Tibial nerve (tissue), 4 donors: ENCODE results near the gene RASSF1. TPM values are rescaled to one million over a fixed set of nuclear protein-coding genes. Genes with fewer than 3 reads are reported as not detected.
A peak's percentile ranks its signal among the peaks of the same experiment; 100 is the strongest.

Experiments
- DNase-seq, 2 donors: peaks; one replicate each; pipeline ENCODE4 v3.0.0-alpha.2; 2019; ENCODE audit warnings: low spot score in 2 of 2
- H3K27ac ChIP-seq, 4 donors: fragments of 200-600 bp; sonication (generic) in 3 of 4; one replicate each; pipeline ENCODE4 v1.5.1; 2017 to 2019; ENCODE audit warnings: mild to moderate bottlenecking in 1 of 4
- H3K27me3 ChIP-seq, 2 donors: fragments of 200-600 bp; sonication (generic) in 1 of 2; one replicate each; pipeline versions ENCODE4 v1.5.1 to v1.6.0; 2017 to 2019
- H3K36me3 ChIP-seq, 3 donors: fragments of 200-600 bp; sonication (generic); one replicate each; pipeline ENCODE4 v1.5.1; 2018 to 2019
- H3K4me1 ChIP-seq, 4 donors: fragments of 200-600 bp; sonication (generic) in 3 of 4; one replicate each; pipeline ENCODE4 v1.5.1; 2017 to 2019
- H3K4me3 ChIP-seq, 4 donors: fragments of 200-600 bp; sonication (generic) in 3 of 4; one replicate each; pipeline ENCODE4 v1.5.1; 2017 to 2019; ENCODE audit warnings: mild to moderate bottlenecking in 1 of 4, moderate library complexity in 1 of 4
- H3K9me3 ChIP-seq, 4 donors: fragments of 200-600 bp; sonication (generic) in 3 of 4; one replicate each; pipeline ENCODE4 v1.5.1; 2017 to 2019
- EP300 ChIP-seq, 2 donors: sonication (generic); formaldehyde crosslinking; IDR thresholded peaks; one replicate each; pipeline ENCODE4 v1.6.1; 2017; ENCODE audit warnings: antibody characterized with exemption in 2 of 2, mild to moderate bottlenecking in 1 of 2
- POLR2A ChIP-seq, 2 donors: fragments of 450-650 bp; IDR thresholded peaks; one replicate each; pipeline ENCODE4 v1.6.1; 2017; ENCODE audit warnings: antibody characterized with exemption in 2 of 2, mild to moderate bottlenecking in 2 of 2, moderate library complexity in 2 of 2
- WGBS, 2 donors: methylation state at CpG; one replicate each; pipeline ENCODE4 v1.1.5; 2018; 5-methylcytosine and 5-hydroxymethylcytosine counted together
- total RNA-seq, 4 donors: library from RNA; depleted of rRNA; stranded (reverse); fragments of >200 nt; gene quantifications; one replicate each; pipeline ENCODE4 v1.1.0, GENCODE V29; 2016
- TF ChIP-seq, protein P1 (sequence below), 5 experiments: fragments of 200-600 bp in 3 of 5; fragments of 450-650 bp in 2 of 5; sonication (generic) in 3 of 5; IDR thresholded peaks; one replicate each; pipeline ENCODE4 v1.5.1; 2016 to 2019; ENCODE audit warnings: antibody characterized with exemption in 5 of 5, mild to moderate bottlenecking in 3 of 5, moderate library complexity in 2 of 5

The RASSF1 gene
- total RNA-seq, 4 donors from 2014 or later = 77.4 to 99.0 (median 82.6) TPM

DNA sequence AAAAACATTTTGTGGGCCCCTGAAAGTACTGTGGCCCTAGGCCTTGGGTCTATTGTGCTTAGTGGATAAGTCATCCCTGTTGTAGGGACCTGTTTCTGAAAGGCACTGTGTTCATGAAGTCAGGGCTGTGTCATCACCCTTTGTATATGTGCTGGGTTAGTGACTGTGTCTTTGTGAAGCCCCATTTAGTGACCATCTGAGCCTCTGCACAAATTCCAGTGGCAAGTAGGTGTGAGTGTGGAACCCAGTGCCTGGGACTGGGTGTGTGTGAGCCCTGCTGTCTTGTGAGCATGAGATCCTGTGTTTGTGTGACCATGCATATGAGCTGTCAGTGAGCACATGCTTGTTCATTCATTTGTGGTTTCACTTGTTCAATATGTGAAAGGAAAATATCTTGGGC lies 36.0 kb downstream of the RASSF1 start:
- Histone ChIP-seq H3K36me3 (peaks cover 0 to 19% (median 0%) of the 10 kb centered on the region in 3 donors), H3K9me3 (no peaks in the 10 kb centered on the region), H3K27ac (peak overlapping the region in 2 of 4 donors; percentile 3 to 89), H3K27me3 (no peaks in the 10 kb centered on the region), H3K4me1 (peaks cover 0 to 44% (median 27%) of the 10 kb centered on the region in 4 donors), H3K4me3 (no peak overlapping the region)
- no peak for DNase-seq
- no peak for TF ChIP-seq EP300 (IDR thresholded peaks at IDR 0.05)

DNA sequence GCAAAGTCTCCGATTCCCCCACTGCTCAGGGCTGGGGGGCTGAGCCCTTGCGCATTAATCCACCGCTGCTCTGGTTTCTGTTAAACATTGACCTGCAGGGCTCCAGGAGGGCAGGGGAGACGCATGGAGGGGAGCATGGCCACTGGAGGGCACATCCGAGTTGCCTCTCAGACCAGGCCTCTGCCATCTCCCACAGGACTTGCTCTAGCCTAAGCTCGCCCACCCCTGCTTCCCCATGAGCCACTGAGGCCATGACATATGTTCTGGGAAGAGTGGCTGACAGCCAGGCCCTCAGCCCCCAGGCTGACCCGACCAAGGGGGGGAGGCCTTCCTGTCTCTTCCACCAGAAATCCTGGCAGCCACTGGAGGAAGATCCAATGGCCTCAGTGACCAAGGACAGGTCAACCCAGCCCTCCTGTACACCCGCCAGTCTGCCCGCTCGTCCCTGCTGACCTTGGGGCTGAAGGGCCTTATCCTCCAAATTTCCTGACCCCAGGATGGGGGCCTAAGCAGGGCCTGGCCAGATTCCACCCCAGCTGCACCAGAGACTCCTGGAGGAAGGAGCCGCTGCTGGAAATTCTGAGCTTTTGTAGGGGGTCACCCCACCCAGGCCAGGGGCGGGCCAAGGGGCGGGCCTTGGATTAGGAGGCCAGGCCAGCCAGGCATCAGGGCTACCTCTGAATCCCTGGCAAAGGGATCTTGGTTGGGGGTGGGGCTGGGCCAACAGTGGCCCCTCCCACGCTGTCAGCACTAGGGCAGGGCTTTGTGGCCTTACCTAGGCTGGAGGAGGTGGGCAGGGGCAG lies 37.4 kb downstream of the RASSF1 start, which contains the start of gene HYAL1:
Gene HYAL1, minus strand, starts transcription at position 562 of the 803 bp plus-strand sequence. CDS start 618 bp downstream, outside the sequence.
- Histone ChIP-seq H3K27ac (peak within 1 kb of the TSS; percentile 45 to 89 (median 75)), H3K36me3 (peaks cover 0 to 5% (median 0%) of the 10 kb centered on the region in 3 donors), H3K27me3 (no peaks in the 10 kb centered on the region), H3K4me1 (peaks cover 0 to 51% (median 36%) of the 10 kb centered on the region in 4 donors), H3K9me3 (no peaks in the 10 kb centered on the region), H3K4me3 (peak within 1 kb of the TSS in 2 of 4 donors; percentile 20 to 44)
- peak in 1 of 2 donors; percentile 77 for DNase-seq
- WGBS, 2 donors = 36 to 41% methylated on average over 10 to 11 of the region's 14 CpGs
- TF ChIP-seq EP300 (IDR thresholded peaks at IDR 0.05) (peak in 1 of 2 donors; percentile 53), POLR2A (IDR thresholded peaks at IDR 0.05) (peak in 1 of 2 donors; percentile 49)
- TF ChIP-seq, protein P1, sequence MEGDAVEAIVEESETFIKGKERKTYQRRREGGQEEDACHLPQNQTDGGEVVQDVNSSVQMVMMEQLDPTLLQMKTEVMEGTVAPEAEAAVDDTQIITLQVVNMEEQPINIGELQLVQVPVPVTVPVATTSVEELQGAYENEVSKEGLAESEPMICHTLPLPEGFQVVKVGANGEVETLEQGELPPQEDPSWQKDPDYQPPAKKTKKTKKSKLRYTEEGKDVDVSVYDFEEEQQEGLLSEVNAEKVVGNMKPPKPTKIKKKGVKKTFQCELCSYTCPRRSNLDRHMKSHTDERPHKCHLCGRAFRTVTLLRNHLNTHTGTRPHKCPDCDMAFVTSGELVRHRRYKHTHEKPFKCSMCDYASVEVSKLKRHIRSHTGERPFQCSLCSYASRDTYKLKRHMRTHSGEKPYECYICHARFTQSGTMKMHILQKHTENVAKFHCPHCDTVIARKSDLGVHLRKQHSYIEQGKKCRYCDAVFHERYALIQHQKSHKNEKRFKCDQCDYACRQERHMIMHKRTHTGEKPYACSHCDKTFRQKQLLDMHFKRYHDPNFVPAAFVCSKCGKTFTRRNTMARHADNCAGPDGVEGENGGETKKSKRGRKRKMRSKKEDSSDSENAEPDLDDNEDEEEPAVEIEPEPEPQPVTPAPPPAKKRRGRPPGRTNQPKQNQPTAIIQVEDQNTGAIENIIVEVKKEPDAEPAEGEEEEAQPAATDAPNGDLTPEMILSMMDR (IDR thresholded peaks at IDR 0.05) = peak in 1 of 5 experiments; percentile 16

DNA sequence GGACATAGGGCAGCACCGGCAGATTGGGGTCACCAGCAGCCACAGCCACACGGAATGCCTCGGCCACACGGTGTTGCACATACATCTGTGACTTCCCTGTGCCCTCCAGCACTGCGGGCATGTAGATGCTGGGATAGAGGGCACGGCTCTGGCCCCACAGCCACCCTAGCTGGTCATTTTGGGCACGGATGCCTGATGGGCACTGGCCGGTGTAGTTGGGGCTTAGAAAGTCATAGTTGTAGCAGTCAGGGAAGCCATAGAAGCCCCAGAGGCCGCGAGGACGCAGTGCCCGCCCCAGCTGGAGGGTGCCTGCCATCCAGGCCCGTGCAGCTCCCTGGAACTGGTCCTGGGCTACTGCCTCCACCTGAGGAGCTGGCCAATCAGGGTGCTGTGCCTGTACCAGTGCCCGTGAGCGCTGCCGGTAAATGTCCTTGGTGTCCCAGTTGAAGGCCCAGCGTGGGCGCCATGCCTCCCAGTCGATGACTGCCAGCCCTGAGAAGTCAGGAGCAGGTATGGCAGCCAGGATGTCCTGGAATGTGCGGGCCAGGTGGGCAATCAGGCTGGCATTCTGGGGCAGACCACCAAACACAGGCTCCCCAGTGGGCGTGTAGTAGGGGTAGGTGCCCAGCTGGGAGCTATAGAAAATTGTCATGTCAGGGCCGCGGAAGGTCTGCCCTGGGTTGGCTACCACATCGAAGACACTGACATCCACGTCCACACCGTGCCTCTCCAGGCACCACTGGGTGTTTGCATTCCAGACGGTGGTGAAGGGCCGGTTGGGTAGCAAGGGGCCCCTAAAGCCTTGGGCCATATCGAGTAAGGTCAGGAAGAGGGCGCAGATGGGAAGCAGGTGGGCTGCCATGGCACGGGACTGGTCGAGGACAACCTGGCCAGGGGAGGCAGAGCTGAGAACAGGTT lies 38.3 kb downstream of the RASSF1 start:
- peaks cover 0 to 4% (median 0%) of the 10 kb centered on the region in 3 donors for H3K36me3 ChIP-seq
- TF ChIP-seq EP300 (IDR thresholded peaks at IDR 0.05) (no peak), POLR2A (IDR thresholded peaks at IDR 0.05) (no peak)
- TF ChIP-seq, protein P1 (IDR thresholded peaks at IDR 0.05) = no peak
- H3K4me3 ChIP-seq = peak overlapping the region in 2 of 4 donors; percentile 20 to 44
- no peak for DNase-seq
- no peaks in the 10 kb centered on the region for H3K27me3 ChIP-seq
- WGBS, 2 donors = 82 to 84% methylated on average over 21 to 24 of the region's 32 CpGs
- peaks cover 0 to 59% (median 40%) of the 10 kb centered on the region in 4 donors for H3K4me1 ChIP-seq
- peak overlapping the region; percentile 45 to 89 (median 75) for H3K27ac ChIP-seq
- no peaks in the 10 kb centered on the region for H3K9me3 ChIP-seq

DNA sequence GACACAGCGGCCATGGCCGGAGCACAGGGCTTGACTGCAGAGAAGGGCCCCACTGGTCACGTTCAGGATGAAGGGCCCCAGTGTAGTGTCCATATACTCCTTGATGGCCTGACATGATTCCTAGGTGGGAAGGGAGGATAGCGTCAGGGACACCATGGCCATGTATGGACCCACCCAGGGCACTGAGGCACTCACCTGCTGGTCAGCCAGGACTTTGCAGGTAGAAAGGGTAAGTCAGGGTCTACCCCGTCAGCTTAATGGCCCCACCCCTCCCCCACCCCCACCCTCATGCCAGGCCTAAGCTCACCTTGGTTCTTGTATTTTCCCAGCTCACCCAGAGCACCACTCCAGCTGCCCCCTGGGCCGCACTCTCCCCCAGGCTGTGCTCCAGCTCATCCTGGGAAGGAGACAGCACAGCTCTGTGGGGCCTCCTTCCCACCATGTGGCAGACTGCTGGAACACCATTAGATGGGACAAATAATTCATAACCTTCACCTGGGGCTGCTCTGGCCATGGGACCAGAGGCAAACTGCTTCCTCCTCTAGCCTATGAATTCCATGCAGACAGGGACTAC lies 39.9 kb downstream of the RASSF1 start:
- Histone ChIP-seq H3K27me3 (no peaks in the 10 kb centered on the region), H3K4me3 (peak overlapping the region in 1 of 4 donors; percentile 82), H3K4me1 (peaks cover 0 to 59% (median 40%) of the 10 kb centered on the region in 4 donors), H3K9me3 (no peaks in the 10 kb centered on the region), H3K36me3 (peaks cover 0 to 16% (median 0%) of the 10 kb centered on the region in 3 donors), H3K27ac (peak overlapping the region; percentile 75 to 97 (median 91))
- TF ChIP-seq POLR2A (IDR thresholded peaks at IDR 0.05) = no peak
- TF ChIP-seq, protein P1 (IDR thresholded peaks at IDR 0.05) = no peak
- DNase-seq = no peak
- WGBS, 2 donors = 61 to 64% methylated on average over 5 to 6 of the region's 6 CpGs
